GM12872 (cell line): ENCODE measurements around the gene XKR8.

ENCODE experiments used
- CTCF ChIP-seq: IDR thresholded peaks from 3 replicates; pipeline ENCODE4 v1.5.1; 2011; ENCODE audit warnings: low read depth, mild to moderate bottlenecking, low read length, moderate library complexity; ENCODE audit not compliant: insufficient read depth

The XKR8 gene

GRCh38 chr1:27941671-27942540, 17.9 kb upstream of the XKR8 start:
- no peak for TF ChIP-seq CTCF

- TF ChIP-seq CTCF: no peak
Observed at GRCh38 chr1:27945020-27945419, 14.8 kb upstream of the XKR8 start.

GRCh38 chr1:27949027-27949426, 10.7 kb upstream of the XKR8 start:
- TF ChIP-seq CTCF: no peak

- TF ChIP-seq CTCF: no peak
Observed at GRCh38 chr1:27951396-27951795, 8.4 kb upstream of the XKR8 start.

- TF ChIP-seq CTCF: no peak
Observed at GRCh38 chr1:27952147-27952546, 7.6 kb upstream of the XKR8 start.

- TF ChIP-seq CTCF: no peak
Observed at GRCh38 chr1:27954186-27954585, 5.6 kb upstream of the XKR8 start.

GRCh38 chr1:27955076-27955475, 4.7 kb upstream of the XKR8 start:
- TF ChIP-seq CTCF: no peak
